Measurements from ENCODE around the gene RYR3.

RYR3 gene

DNA sequence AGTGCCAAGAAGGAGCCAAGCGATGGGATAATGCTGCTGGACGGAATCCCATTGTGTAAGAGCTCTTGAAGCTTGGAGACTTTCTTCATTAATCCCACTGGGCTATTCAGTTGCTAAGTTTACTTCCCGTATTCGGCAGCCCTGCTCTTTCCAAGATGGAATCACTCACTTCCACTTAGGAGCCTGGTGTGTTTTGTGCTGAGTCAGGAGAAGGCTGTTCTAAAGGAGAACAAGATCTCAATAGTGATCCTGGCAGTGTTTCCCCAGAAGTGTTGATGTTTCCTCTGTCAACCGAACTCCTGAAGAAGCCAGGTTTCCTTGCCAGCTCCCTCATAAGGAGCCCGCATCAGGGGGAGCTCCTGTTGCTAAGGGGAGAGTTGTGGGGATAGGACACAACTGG lies 387.4 kb downstream of the RYR3 start:
- no peaks in the 10 kb centered on the region for H3K36me3 ChIP-seq (ENCODE audit: control insufficient read depth in 2 of 2, insufficient read depth in 1 of 2, low read length in 2 of 2)
- H3K27ac ChIP-seq (ENCODE audit: extremely low read depth, low read depth, low read length) = no peak overlapping the region
- ChIA-PET CTCF (interaction anchor here (1.0 kb wide), 2 partner anchors 404 to 471 kb away, joined by 3 read pairs; no protein-coding TSS in a partner anchor), POLR2A (no interaction called here)
- H3K9me3 ChIP-seq (ENCODE audit: control insufficient read depth, insufficient read depth, low read depth, low read length) = no peaks in the 10 kb centered on the region
- no peaks in the 10 kb centered on the region for H3K4me1 ChIP-seq (ENCODE audit: control insufficient read depth, insufficient read depth, low read length)
- TF ChIP-seq ZNF174 (tag by site-specific recombination; IDR thresholded peaks at IDR 0.05) (no peak), ZNF610 (tag by site-specific recombination; IDR thresholded peaks at IDR 0.05; ENCODE audit: borderline replicate concordance) (no peak), ZBTB17 (tag by site-specific recombination; IDR thresholded peaks at IDR 0.05) (no peak), ZFP41 (tag by site-specific recombination; IDR thresholded peaks at IDR 0.05; ENCODE audit: borderline replicate concordance) (no peak), ZSCAN16 (tag by site-specific recombination; IDR thresholded peaks at IDR 0.05) (no peak), ZNF558 (tag by site-specific recombination; IDR thresholded peaks at IDR 0.05) (no peak), ZNF24 (tag by site-specific recombination; IDR thresholded peaks at IDR 0.05) (no peak), ZNF529 (tag by site-specific recombination; IDR thresholded peaks at IDR 0.05; ENCODE audit: insufficient replicate concordance) (no peak), ZNF132 (tag by site-specific recombination; IDR thresholded peaks at IDR 0.05; ENCODE audit: borderline replicate concordance) (no peak), ZNF530 (tag by site-specific recombination; IDR thresholded peaks at IDR 0.05; ENCODE audit: low read depth) (no peak), ZFP3 (tag by site-specific recombination; IDR thresholded peaks at IDR 0.05; ENCODE audit: low read depth) (no peak), HOXD13 (CRISPR knock-in tag; IDR thresholded peaks at IDR 0.05; ENCODE audit: borderline replicate concordance) (no peak), SP2 (tag by site-specific recombination; IDR thresholded peaks at IDR 0.05) (no peak)
- TF ChIP-seq, protein P1, sequence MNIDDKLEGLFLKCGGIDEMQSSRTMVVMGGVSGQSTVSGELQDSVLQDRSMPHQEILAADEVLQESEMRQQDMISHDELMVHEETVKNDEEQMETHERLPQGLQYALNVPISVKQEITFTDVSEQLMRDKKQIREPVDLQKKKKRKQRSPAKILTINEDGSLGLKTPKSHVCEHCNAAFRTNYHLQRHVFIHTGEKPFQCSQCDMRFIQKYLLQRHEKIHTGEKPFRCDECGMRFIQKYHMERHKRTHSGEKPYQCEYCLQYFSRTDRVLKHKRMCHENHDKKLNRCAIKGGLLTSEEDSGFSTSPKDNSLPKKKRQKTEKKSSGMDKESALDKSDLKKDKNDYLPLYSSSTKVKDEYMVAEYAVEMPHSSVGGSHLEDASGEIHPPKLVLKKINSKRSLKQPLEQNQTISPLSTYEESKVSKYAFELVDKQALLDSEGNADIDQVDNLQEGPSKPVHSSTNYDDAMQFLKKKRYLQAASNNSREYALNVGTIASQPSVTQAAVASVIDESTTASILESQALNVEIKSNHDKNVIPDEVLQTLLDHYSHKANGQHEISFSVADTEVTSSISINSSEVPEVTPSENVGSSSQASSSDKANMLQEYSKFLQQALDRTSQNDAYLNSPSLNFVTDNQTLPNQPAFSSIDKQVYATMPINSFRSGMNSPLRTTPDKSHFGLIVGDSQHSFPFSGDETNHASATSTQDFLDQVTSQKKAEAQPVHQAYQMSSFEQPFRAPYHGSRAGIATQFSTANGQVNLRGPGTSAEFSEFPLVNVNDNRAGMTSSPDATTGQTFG (tag by site-specific recombination; IDR thresholded peaks at IDR 0.05; ENCODE audit: borderline replicate concordance) = no peak
- TF ChIP-seq, protein P2, sequence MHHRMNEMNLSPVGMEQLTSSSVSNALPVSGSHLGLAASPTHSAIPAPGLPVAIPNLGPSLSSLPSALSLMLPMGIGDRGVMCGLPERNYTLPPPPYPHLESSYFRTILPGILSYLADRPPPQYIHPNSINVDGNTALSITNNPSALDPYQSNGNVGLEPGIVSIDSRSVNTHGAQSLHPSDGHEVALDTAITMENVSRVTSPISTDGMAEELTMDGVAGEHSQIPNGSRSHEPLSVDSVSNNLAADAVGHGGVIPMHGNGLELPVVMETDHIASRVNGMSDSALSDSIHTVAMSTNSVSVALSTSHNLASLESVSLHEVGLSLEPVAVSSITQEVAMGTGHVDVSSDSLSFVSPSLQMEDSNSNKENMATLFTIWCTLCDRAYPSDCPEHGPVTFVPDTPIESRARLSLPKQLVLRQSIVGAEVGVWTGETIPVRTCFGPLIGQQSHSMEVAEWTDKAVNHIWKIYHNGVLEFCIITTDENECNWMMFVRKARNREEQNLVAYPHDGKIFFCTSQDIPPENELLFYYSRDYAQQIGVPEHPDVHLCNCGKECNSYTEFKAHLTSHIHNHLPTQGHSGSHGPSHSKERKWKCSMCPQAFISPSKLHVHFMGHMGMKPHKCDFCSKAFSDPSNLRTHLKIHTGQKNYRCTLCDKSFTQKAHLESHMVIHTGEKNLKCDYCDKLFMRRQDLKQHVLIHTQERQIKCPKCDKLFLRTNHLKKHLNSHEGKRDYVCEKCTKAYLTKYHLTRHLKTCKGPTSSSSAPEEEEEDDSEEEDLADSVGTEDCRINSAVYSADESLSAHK (tag by site-specific recombination; IDR thresholded peaks at IDR 0.05) = no peak
- TF ChIP-seq, protein P3, sequence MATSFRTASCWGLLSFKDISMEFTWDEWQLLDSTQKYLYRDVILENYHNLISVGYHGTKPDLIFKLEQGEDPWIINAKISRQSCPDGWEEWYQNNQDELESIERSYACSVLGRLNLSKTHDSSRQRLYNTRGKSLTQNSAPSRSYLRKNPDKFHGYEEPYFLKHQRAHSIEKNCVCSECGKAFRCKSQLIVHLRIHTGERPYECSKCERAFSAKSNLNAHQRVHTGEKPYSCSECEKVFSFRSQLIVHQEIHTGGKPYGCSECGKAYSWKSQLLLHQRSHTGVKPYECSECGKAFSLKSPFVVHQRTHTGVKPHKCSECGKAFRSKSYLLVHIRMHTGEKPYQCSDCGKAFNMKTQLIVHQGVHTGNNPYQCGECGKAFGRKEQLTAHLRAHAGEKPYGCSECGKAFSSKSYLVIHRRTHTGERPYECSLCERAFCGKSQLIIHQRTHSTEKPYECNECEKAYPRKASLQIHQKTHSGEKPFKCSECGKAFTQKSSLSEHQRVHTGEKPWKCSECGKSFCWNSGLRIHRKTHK (tag by site-specific recombination; IDR thresholded peaks at IDR 0.05) = no peak
- H3K4me3 ChIP-seq (ENCODE audit: low read depth, low read length) = no peak overlapping the region

DNA sequence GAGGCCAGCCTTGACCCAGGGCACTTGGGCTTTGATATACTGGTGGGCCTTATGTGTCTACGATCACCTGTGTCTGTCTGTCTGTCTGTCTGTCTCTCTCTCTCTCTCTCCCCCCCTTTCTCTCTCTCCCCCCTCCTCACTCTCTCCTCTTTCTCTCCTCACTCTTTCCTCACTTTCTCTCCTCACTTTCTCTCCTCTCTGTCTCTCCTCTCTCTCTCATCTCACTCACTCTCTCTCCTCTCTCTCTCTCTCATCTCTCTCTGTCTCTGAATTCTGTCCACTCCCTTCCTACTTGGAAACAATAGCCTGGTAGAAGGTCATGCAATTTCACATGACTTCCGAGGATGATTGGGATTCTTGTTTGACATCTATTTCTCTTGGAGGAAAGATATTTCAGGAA lies 388.4 kb downstream of the RYR3 start:
- Histone ChIP-seq H3K9me3 (ENCODE audit: control insufficient read depth, insufficient read depth, low read depth, low read length) (no peaks in the 10 kb centered on the region), H3K4me1 (ENCODE audit: control insufficient read depth, insufficient read depth, low read length) (no peaks in the 10 kb centered on the region), H3K27ac (ENCODE audit: extremely low read depth, low read depth, low read length) (no peak overlapping the region), H3K36me3 (ENCODE audit: control insufficient read depth in 2 of 2, insufficient read depth in 1 of 2, low read length in 2 of 2) (no peaks in the 10 kb centered on the region), H3K4me3 (ENCODE audit: low read depth, low read length) (no peak overlapping the region)
- TF ChIP-seq, protein P4, sequence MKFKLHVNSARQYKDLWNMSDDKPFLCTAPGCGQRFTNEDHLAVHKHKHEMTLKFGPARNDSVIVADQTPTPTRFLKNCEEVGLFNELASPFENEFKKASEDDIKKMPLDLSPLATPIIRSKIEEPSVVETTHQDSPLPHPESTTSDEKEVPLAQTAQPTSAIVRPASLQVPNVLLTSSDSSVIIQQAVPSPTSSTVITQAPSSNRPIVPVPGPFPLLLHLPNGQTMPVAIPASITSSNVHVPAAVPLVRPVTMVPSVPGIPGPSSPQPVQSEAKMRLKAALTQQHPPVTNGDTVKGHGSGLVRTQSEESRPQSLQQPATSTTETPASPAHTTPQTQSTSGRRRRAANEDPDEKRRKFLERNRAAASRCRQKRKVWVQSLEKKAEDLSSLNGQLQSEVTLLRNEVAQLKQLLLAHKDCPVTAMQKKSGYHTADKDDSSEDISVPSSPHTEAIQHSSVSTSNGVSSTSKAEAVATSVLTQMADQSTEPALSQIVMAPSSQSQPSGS (tag by site-specific recombination; IDR thresholded peaks at IDR 0.05; ENCODE audit: low read depth) = no peak
- peak; percentile 99 for TF ChIP-seq PRDM1 (tag by site-specific recombination; IDR thresholded peaks at IDR 0.05)
- ChIA-PET CTCF (interaction anchor here (2.8 to 2.9 kb wide), 2 partner anchors 406 to 463 kb away, joined by 28 to 41 read pairs; no protein-coding TSS in a partner anchor), POLR2A (no interaction called here)

Measured in HEK293 (cell line).